RPMI7951 (cell line): ENCODE data around the gene CDS2. TPM values are rescaled to one million over a fixed set of nuclear protein-coding genes. Genes with fewer than 3 reads are reported as not detected.

Source experiments
- DNase-seq: peaks from one replicate; pipeline ENCODE4 v3.0.0-alpha.2; 2012; ENCODE audit warnings: low read depth
- total RNA-seq: library from RNA; depleted of rRNA; stranded (reverse); fragments of >200 nt; shearing (Covaris generic); gene quantifications from 2 replicates; pipeline ENCODE4 v1.2.3, GENCODE V29; 2014; rRNA removed

The CDS2 gene
- total RNA-seq, 1 experiment from 2014 or later, result 29.2 TPM

DNA sequence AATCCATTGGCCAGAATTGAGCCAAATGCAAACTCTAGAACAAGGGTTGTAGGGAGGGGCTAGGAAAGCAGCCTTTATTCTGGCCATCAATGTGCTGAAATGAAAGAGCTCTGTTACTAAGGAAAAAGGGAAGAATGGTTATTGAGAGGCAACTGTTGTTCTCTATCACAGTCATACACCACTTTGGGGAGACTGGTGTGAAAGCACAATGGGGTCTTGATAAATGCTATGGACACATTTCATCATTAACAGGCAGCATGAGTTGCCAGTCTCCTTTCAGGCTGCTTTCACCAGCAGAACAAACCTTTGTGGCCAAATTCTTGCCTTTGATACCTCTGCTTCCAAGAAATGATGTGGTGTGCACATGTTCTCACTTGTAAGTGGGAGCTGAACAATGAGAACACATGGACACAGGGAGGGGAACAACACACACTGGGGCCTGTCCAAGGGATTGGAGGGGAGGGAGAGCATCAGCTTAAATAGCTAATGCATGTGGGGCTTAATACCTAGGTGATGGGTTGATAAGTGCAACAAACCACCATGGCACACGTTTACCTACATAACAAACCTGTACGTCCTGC, 86.2 kb downstream of the CDS2 start:
- DNase-seq, result no peak

DNA sequence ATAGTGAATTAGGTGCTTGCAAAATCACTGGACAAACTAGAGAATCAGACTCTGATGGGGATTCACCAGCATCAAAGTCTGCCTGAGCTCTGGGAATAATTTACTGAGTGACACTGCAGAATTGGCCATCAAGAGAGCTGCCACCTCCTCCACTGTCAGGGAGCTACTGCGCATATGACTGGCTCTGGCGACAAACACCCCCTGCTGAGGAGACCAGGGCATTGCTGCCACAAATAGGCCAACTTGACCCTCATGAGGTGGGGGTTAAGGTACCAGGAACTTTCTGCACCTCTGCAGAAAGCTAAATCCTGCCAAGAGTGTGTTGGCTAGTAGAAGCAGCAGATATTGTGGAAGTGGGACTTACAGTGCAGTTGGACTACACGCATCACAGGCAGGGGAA, 88.0 kb downstream of the CDS2 start:
- no peak for DNase-seq

DNA sequence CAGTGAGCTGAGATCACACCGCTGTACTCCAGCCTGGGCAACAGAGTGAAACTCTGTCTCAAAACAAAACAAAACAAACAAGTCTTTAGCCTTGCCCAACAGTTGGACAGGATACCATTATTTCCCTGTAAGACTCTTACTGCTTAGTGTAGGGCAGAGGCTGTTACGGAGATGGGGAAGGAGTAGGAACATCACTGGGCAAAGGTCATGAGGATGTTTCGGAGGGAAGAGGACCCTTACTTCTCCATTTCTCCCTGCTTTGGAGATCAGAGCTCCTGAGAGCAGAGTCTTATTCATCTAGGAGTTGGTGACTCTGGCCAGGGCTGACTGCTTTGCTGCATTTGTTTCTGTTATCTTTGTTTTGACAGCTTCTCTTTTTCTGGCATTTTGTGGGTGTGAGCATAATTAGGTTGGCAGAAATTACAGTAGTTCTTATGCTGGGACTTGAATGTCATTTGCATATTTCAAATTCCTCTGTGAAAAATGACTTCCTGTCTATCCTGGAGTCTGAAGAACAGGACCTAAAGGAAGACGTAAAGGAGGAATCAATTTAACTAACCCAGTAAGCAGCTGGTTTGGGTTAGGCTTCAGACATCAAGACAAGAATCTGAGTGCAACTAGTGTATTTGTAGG, 89.0 kb downstream of the CDS2 start:
- DNase-seq, result peak; percentile 24

DNA sequence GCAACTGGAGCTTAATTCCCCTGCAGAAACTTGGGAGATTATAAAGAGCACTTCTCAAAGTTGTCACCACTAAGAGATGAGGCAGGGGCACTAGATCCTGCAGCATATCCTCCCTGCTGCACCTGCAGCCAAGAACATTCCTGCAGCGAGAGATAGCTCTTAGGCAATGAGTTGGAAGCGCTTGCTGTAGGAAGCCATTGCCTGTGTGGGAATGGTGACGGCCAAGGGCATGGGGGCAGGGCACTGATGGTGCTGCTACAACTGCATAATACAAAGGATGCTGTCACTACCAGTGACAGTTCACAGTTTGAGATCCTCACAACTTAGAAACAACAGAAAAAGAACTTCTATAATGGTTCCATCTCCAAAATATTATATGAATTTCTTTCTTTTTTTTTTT, 89.9 kb downstream of the CDS2 start:
- DNase-seq, result no peak

DNA sequence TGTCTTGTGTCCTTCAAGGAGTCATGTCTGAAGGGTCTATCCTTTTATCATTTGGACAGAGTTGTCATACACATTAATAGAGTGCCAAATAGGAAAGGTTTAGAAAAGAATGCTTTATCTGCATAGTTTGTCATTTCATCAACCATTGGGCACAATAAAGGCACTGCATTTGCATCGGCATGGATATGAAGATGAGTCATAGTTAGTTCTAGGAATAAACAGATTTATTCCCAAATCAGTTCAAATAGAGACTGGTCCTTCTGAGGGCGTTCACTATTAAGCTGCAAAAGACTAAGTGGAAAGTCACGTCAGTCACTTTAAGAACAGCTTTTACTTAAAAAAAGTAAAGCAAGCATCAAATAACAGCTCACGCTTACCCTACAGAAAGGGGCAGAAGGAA, 90.8 kb downstream of the CDS2 start:
- DNase-seq, result no peak

DNA sequence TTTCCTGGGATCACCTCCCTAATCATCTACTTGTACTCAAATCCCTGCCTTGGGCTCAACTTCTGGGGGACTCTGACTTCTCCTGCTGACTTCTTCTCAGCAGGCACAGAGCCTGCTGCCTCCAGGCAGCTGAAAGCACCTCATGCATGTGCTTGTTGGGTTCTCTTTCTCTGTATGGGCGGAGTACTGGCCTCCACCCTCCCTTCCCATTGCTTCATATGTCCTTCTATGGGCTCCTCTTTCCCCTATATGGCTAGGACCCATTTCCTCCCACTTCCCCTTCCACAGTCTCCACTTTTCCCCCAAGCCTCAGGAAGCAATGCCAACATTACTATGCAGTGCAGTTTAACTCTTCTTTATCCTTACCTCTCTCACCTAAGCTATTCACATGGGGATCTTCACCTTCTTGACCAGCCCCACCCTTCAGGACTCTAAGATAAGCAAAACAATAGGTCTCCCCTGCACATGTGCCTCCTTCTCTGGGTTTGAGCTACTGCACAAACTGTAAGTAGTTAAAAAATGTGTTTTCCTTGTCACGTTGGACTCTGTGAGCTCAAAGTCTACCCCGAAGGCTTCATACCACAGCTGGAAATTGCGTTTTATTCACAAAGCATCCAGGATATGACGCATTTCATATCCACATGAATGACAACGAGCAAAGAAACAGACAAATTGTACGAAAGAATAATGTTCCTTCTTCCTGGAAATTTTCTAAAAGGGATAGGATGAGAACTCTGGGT, 93.7 kb downstream of the CDS2 start:
- peak; percentile 54 for DNase-seq

DNA sequence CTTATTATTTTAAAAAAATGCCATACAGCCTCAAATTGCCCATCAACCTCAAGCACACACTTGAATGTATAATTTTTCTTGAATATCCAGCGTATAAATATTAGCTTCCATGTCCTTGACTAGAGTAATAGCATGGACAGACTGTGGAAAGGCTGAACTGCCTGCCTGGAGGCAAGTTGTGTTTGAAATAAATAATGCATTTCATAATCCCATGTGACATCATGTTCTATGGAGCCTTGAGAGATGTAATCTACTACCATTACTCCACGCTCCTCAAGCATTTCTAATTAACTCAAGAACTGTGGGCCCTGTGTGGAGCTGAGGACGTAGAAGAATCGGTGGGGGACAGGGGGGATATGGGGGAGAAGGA, 94.2 kb downstream of the CDS2 start:
- peak; percentile 18 for DNase-seq

DNA sequence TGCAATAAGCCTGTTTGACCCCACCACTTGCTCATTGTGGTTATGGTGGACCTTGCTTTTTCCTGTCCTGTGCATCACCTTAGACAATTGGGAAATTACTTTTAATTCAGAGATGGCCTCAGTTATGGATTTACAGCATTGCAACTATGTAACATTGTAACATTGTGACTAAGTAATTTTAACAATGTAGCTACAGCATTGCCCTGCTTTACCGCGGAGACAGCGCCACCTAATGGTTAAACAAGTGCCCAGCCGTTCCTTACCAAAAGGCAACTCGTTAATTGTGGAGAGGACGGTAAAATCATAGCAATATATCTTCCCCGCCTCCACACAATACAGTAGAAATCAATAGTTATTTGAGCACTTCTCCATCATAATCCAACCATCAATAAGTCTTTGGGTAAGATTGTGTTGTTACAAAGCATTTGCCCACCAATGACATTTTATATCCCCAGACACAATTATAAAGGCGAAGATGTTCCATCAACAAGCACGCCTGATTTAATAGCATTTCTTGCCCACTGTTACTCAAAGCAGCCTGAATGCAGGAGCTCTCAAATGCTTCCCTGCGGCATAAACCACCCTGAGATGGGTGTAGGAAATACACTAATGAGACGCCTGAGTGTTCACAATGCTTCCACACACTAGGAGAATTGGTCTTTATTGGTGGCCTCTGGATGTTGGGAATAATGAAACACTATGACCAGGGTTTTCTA, 96.3 kb downstream of the CDS2 start:
- peak; percentile 64 for DNase-seq

DNA sequence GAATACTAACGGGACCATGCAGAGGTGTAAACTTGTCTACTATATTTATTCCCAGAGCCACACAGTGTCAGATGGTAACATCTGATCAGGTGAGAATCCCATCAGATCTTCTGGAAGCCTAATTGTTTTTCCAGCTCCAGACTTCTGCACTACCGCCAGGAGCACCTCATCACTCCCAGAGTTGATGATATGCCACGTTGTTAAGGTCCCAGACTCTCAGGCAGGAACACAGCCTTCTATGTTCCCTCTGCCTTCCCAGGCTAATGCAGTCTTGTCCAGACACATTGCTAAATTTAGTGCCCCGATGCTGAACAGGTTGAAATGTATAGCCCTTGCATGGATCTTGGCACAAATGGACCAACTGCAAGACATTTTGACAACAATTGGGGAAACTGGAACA, 103.7 kb downstream of the CDS2 start:
- DNase-seq, result no peak

DNA sequence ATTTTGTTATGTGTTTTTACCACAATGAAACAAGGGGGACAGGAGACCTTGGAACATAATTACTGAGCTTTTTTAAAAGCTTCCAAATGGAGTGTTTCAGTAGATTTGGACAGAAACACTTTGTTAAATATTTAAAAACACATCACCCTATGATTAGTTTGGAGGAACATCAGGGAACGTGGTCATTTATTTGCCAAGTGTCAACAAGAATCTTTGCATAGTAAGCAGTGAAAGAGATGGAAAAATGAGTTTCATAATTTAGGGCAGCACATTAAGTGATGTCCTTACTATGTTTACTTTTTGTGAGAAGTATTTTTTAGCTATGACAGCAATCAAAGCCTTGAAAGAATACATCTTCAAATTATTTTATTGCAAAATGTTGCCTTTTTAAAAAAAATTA, 107.3 kb downstream of the CDS2 start:
- DNase-seq, result no peak

DNA sequence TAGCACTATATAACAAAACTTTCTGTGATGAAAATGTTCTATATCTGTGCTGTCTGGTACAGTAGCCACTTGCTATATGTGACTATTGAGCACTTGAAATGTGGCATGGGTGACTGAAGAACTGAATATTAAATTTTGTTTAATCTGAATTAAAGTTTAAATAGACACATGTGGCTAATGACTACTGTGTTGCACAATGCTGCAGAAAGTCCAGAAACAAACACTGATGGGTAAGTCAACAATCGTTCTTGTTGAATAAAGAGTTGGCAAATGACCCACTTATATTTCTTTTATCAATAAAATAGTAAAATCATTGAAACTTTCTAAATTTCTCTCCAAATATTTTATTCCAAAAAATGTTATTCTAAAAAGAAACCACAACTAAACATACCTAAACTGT, 108.2 kb downstream of the CDS2 start:
- no peak for DNase-seq

Other genes starting within 250 kb of the CDS2 start
- gene SLC23A2, start 125.5 kb upstream of the CDS2 start, total RNA-seq, result 13.9 and 14.9 TPM in 2 replicates
- gene TMEM230, start 13.9 kb upstream of the CDS2 start, total RNA-seq, result 408 and 435 TPM in 2 replicates
- 755 and 819 TPM in 2 replicates for gene PCNA, start 7.0 kb upstream of the CDS2 start, total RNA-seq
- gene PROKR2, start 189.9 kb downstream of the CDS2 start, total RNA-seq, result 0.10 TPM in 1 of 2 replicates, not detected in the other